Endothelial cell of umbilical vein (primary cell): ENCODE measurements around the gene SPEF2. TPM values are rescaled to one million over a fixed set of nuclear protein-coding genes. Genes with fewer than 3 reads are reported as not detected.

Source experiments
- BruUV-seq: library from RNA; stranded (reverse); fragments of 400-500 nt; replicated peaks from 2 replicates; lab custom pipeline; 2021; lab: Mats Ljungman, UMichigan
- CTCF ChIA-PET: fragments of 300-600, 350-600 bp; sonication (Branson Sonifier 250); formaldehyde crosslinking; loops from one replicate; lab custom pipeline; 2021; ENCODE audit warnings: antibody characterized with exemption, inconsistent platforms; lab: Charles Lee
- POLR2A ChIA-PET: fragments of 300-600, 350-600 bp; sonication (Branson Sonifier 250); formaldehyde crosslinking; loops from one replicate; lab custom pipeline; 2021; ENCODE audit warnings: antibody characterized with exemption, inconsistent platforms; lab: Charles Lee
- DNase-seq: peaks from one replicate; pipeline ENCODE4 v3.0.0-alpha.2; 2011; ENCODE audit warnings: low read depth, low spot score
- FAIRE-seq: peaks from 2 replicates; lab custom pipeline; 2011; peaks lifted over from hg19 to GRCh38; lab: Jason Lieb, UNC
- H2AFZ ChIP-seq: 2 replicates; pipeline ENCODE4 v1.6.0; 2012; ENCODE audit warnings: low read depth, low read length, control low read depth, inconsistent platforms
- H3K27ac ChIP-seq: 2 replicates; pipeline ENCODE4 v1.5.1; 2011; ENCODE audit warnings: low read depth, mild to moderate bottlenecking, control low read depth, low read length, moderate library complexity; ENCODE audit not compliant: insufficient read depth
- H3K27me3 ChIP-seq, 2 experiments: 2 replicates each; pipeline versions ENCODE4 v1.6.0 to v1.6.1; 2011; ENCODE audit warnings: low read length in 2 of 2, mixed read lengths in 1 of 2; ENCODE audit not compliant: control insufficient read depth in 2 of 2, insufficient read depth in 2 of 2
- H3K36me3 ChIP-seq, 2 experiments: 2 replicates in 1 of 2; 3 replicates in 1 of 2; pipeline ENCODE4 v1.5.1; 2011; ENCODE audit warnings: low read length in 2 of 2, mild to moderate bottlenecking in 1 of 2, moderate library complexity in 1 of 2; ENCODE audit not compliant: control insufficient read depth in 2 of 2, insufficient read depth in 2 of 2; ENCODE audit errors: extremely low read depth in 1 of 2
- H3K4me1 ChIP-seq: 3 replicates; pipeline ENCODE4 v1.5.1; 2011; ENCODE audit warnings: mild to moderate bottlenecking, low read length; ENCODE audit not compliant: control insufficient read depth, insufficient read depth; ENCODE audit errors: extremely low read depth
- H3K4me2 ChIP-seq: 2 replicates; pipeline ENCODE4 v1.6.1; 2011; ENCODE audit warnings: low read length, control low read depth, mixed read lengths; ENCODE audit not compliant: insufficient read depth
- H3K4me3 ChIP-seq, 3 experiments: fragments of 200-600 bp in 1 of 3; sonication (generic), shearing (Covaris generic) in 1 of 3; replicated peaks in 1 of 3; 2 replicates each; pipeline ENCODE4 v1.5.1; 2011 to 2016; ENCODE audit warnings: control low read depth in 3 of 3, low read length in 3 of 3, mild to moderate bottlenecking in 2 of 3, inconsistent platforms in 1 of 3, low read depth in 1 of 3, moderate library complexity in 1 of 3; ENCODE audit not compliant: insufficient read depth in 1 of 3
- H3K79me2 ChIP-seq: 2 replicates; pipeline ENCODE4 v1.6.0; 2012; ENCODE audit warnings: low read length, inconsistent platforms; ENCODE audit not compliant: control insufficient read depth, insufficient read depth
- H3K9ac ChIP-seq: replicated peaks from 2 replicates; pipeline ENCODE3; 2011; ENCODE audit warnings: low read length, control low read depth; ENCODE audit not compliant: insufficient read depth; ENCODE audit errors: extremely low read depth
- H3K9me1 ChIP-seq: replicated peaks from 3 replicates; pipeline ENCODE4 v1.6.0; 2011; ENCODE audit warnings: mild to moderate bottlenecking, low read length; ENCODE audit not compliant: control insufficient read depth, insufficient read depth; ENCODE audit errors: extremely low read depth
- H3K9me3 ChIP-seq: replicated peaks from 2 replicates; pipeline ENCODE4 v1.5.1; 2012; ENCODE audit warnings: low read length, inconsistent platforms; ENCODE audit not compliant: control insufficient read depth, insufficient read depth
- H4K20me1 ChIP-seq: replicated peaks from 2 replicates; pipeline ENCODE3; 2011; ENCODE audit warnings: mild to moderate bottlenecking, low read length; ENCODE audit not compliant: control insufficient read depth, insufficient read depth; ENCODE audit errors: extremely low read depth
- EZH2 ChIP-seq: IDR thresholded peaks from 2 replicates; pipeline ENCODE4 v1.6.1; 2012; ENCODE audit warnings: borderline replicate concordance, low read depth, mild to moderate bottlenecking, moderate library complexity, low read length, inconsistent platforms; ENCODE audit not compliant: severe bottlenecking
- FOS ChIP-seq: IDR thresholded peaks from 2 replicates; pipeline ENCODE4 v1.6.1; 2011; ENCODE audit warnings: mild to moderate bottlenecking, low read length, moderate library complexity, borderline replicate concordance; ENCODE audit not compliant: insufficient read depth
- GATA2 ChIP-seq: IDR thresholded peaks from 2 replicates; pipeline ENCODE4 v1.7.0; 2011; ENCODE audit warnings: low read depth, mild to moderate bottlenecking, moderate library complexity, mixed read lengths, low read length; ENCODE audit not compliant: insufficient read length, insufficient read depth
- JUN ChIP-seq: IDR thresholded peaks from 2 replicates; pipeline ENCODE4 v1.6.1; 2011; ENCODE audit warnings: borderline replicate concordance, low read depth; ENCODE audit not compliant: insufficient read length, insufficient read depth
- MYC ChIP-seq: IDR thresholded peaks from one replicate; pipeline ENCODE4 v1.6.1; 2011; ENCODE audit warnings: mild to moderate bottlenecking, low read depth, low read length
- POLR2A ChIP-seq: IDR thresholded peaks from 2 replicates; pipeline ENCODE4 v1.6.1; 2012; ENCODE audit warnings: low read depth, mild to moderate bottlenecking, control low read depth, low read length
- dilution Hi-C: fragments of 300-500 bp; cut with MboI; formaldehyde crosslinking; loops from one replicate; pipeline ENCODE4 v1.15.0; 2019; ENCODE audit warnings: low sequenced_read_pairs; ENCODE audit not compliant: extremely low pct_ligation_motif_present
- intact Hi-C: fragments of 100-400 bp; cut with micrococcal nuclease; formaldehyde crosslinking; loops from one replicate; pipeline ENCODE4 v1.10.0; 2022
- polyA plus RNA-seq, 4 experiments: library from polyadenylated mRNA; depleted of rRNA in 3 of 4; stranded (reverse) in 3 of 4; unstranded in 1 of 4; fragments of >200 nt; gene quantifications; 2 replicates each; pipeline versions ENCODE4 v1.2.1 to v1.2.3, GENCODE V29; 2011 to 2012; ENCODE audit warnings: missing spikeins in 1 of 4
- total RNA-seq: library from RNA; stranded (reverse); gene quantifications from 2 replicates; pipeline ENCODE4 v1.2.3, GENCODE V29; 2021
- TF ChIP-seq, protein P1 (sequence below): IDR thresholded peaks from 2 replicates; pipeline ENCODE4 v1.6.1; 2011; ENCODE audit not compliant: insufficient read depth, insufficient read length

SPEF2 gene
- total and polyA plus RNA-seq, 2 donors (not counting 3 experiments of a cell fraction or from before 2014, with no cell fraction given), result 0.28 to 0.73 TPM

DNA sequence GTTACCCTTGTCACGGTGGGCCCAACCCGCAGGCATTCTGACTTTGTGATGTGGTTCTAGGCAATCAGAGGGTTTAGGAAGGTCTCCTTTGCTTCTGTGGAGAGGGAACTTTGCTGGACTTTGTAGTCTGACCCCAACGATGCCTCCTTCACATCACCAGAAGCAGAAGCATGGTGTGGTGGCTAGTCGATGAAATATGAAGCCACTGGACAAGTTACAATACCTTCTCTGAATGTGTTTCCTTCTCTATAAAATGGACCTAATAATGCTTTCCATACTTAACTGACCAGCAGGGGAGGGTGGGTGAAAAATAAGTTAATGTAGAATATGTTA lies 607 bp downstream of the SPEF2 start:
- intact Hi-C loops (no loop called here), dilution Hi-C loops (no loop called here)
- DNase-seq (peak; percentile 7), FAIRE-seq (no peak)
- CTCF ChIA-PET, result interaction anchor here (1.0 to 5.4 kb wide), 4 partner anchors 33 to 307 kb away, joined by 3 to 53 read pairs (median 4); no protein-coding TSS in a partner anchor
- Histone ChIP-seq H4K20me1 (no peaks in the 10 kb centered on the region), H3K4me3 (peak overlapping the region in 2 of 3 experiments; percentile 39 to 49), H3K9me1 (no peaks in the 10 kb centered on the region), H3K4me2 (peak overlapping the region; percentile 40), H3K27me3 (no peaks in the 10 kb centered on the region), H3K9me3 (no peaks in the 10 kb centered on the region), H3K36me3 (no peaks in the 10 kb centered on the region), H3K27ac (no peak overlapping the region), H3K4me1 (no peaks in the 10 kb centered on the region), H2AFZ (peak overlapping the region; percentile 24), H3K9ac (no peak overlapping the region), H3K79me2 (no peaks in the 10 kb centered on the region)
- POLR2A ChIA-PET, result no interaction called here
- TF ChIP-seq FOS (no peak), JUN (no peak), GATA2 (no peak), POLR2A (no peak)
- TF ChIP-seq, protein P1, sequence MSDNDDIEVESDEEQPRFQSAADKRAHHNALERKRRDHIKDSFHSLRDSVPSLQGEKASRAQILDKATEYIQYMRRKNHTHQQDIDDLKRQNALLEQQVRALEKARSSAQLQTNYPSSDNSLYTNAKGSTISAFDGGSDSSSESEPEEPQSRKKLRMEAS, result no peak
- no TSS peak for BruUV-seq

DNA sequence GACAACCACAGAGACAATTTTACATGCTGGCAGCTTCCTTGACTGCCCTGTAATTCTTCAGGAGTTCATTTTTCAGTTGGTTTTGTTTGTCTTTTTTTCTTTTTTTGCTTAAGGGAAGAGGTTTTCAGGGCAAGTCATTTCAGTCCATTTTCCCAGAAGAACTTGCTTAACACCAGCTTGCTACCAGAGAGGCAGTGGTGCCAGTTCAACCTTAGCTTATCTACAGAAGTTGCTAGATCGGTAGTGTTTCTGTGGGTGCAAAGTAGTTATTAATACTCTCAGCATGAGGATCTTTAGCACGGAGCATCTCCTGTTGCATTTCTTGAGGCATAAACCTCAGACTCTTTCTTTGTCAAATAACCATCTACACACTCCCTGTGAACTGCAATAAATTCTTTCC lies 1.1 kb downstream of the SPEF2 start:
- Histone ChIP-seq H3K9me1 (no peaks in the 10 kb centered on the region), H4K20me1 (no peaks in the 10 kb centered on the region), H3K27me3 (no peaks in the 10 kb centered on the region), H3K4me1 (no peaks in the 10 kb centered on the region), H3K9me3 (no peaks in the 10 kb centered on the region), H3K79me2 (no peaks in the 10 kb centered on the region), H3K27ac (no peak overlapping the region), H3K4me2 (no peak overlapping the region), H3K4me3 (no peak overlapping the region), H3K36me3 (no peaks in the 10 kb centered on the region), H3K9ac (no peak overlapping the region), H2AFZ (no peak overlapping the region)
- intact Hi-C loops, result no loop called here
- DNase-seq, result no peak
- POLR2A ChIA-PET, result no interaction called here
- FAIRE-seq, result no peak
- no peak for TF ChIP-seq EZH2
- TF ChIP-seq, protein P1, result no peak
- no peak for TF ChIP-seq FOS
- TF ChIP-seq MYC, result no peak
- dilution Hi-C loops, result no loop called here
- CTCF ChIA-PET, result interaction anchor here (1.0 to 5.4 kb wide), 3 partner anchors 32 to 307 kb away, joined by 3 to 53 read pairs (median 6); no protein-coding TSS in a partner anchor
- no TSS peak for BruUV-seq
